Astrocyte (in vitro differentiated cells and primary cell): ENCODE data around the gene FAM240A.

ENCODE experiments used
- CTCF ChIP-seq: IDR thresholded peaks from 2 replicates; pipeline ENCODE4 v1.5.1; 2011; ENCODE audit warnings: low read depth, mild to moderate bottlenecking, inconsistent platforms, low read length, moderate library complexity; ENCODE audit not compliant: insufficient read depth
- EZH2 ChIP-seq: IDR thresholded peaks from 2 replicates; pipeline ENCODE4 v1.6.1; 2012; ENCODE audit warnings: mild to moderate bottlenecking, low read length, inconsistent platforms; ENCODE audit not compliant: insufficient read depth

GRCh38 chr3:46675426-46675825 is 63.1 kb downstream of the FAM240A start:
- TF ChIP-seq CTCF = no peak
- TF ChIP-seq EZH2 = no peak
